GM12872 (cell line): ENCODE data around the gene CYSRT1.
A peak's percentile ranks its signal among the peaks of the same experiment; 100 is the strongest.

Source experiments
- CTCF ChIP-seq: IDR thresholded peaks from 3 replicates; pipeline ENCODE4 v1.5.1; 2011; ENCODE audit warnings: low read depth, mild to moderate bottlenecking, low read length, moderate library complexity; ENCODE audit not compliant: insufficient read depth

CYSRT1 gene

GRCh38 chr9:137262173-137262908 lies 37.4 kb downstream of the CYSRT1 start:
- TF ChIP-seq CTCF: peak; percentile 25; the same call in 2 of the 3 replicates

GRCh38 chr9:137262909-137263285 lies 37.9 kb downstream of the CYSRT1 start:
- TF ChIP-seq CTCF: no peak

GRCh38 chr9:137263506-137263905 lies 38.5 kb downstream of the CYSRT1 start:
- TF ChIP-seq CTCF: no peak

- TF ChIP-seq CTCF: no peak
Measured at GRCh38 chr9:137264067-137264466, 39.1 kb downstream of the CYSRT1 start.

GRCh38 chr9:137265496-137266161 lies 40.7 kb downstream of the CYSRT1 start:
- TF ChIP-seq CTCF: no peak

GRCh38 chr9:137266162-137266527 lies 41.2 kb downstream of the CYSRT1 start:
- no peak for TF ChIP-seq CTCF

- no peak for TF ChIP-seq CTCF
Measured at GRCh38 chr9:137266585-137267453, 41.8 kb downstream of the CYSRT1 start.
